Endodermal cell (in vitro differentiated cells): ENCODE measurements around the gene KLK7. TPM values are rescaled to one million over a fixed set of nuclear protein-coding genes. Genes with fewer than 3 reads are reported as not detected.

Experiments used
- DNase-seq: peaks from one replicate; pipeline ENCODE4 v3.0.0-alpha.2; 2017
- H3K27ac ChIP-seq: 2 replicates; pipeline ENCODE4 v1.5.1; 2013; ENCODE audit warnings: mild to moderate bottlenecking, low read depth, low read length, moderate library complexity
- H3K27me3 ChIP-seq: 2 replicates; pipeline ENCODE4 v1.6.1; 2013; ENCODE audit warnings: mild to moderate bottlenecking, low read length, moderate library complexity; ENCODE audit not compliant: insufficient read depth, control insufficient read depth, poor library complexity, severe bottlenecking
- H3K36me3 ChIP-seq: 2 replicates; pipeline ENCODE4 v1.7.0; 2013; ENCODE audit warnings: mild to moderate bottlenecking, low read length, moderate library complexity; ENCODE audit not compliant: control insufficient read depth, insufficient read depth
- H3K4me1 ChIP-seq: one replicate; pipeline ENCODE4 v1.7.0; 2013; ENCODE audit warnings: low read length; ENCODE audit not compliant: control insufficient read depth, insufficient read depth
- H3K4me3 ChIP-seq: 2 replicates; pipeline ENCODE4 v1.5.1; 2013; ENCODE audit warnings: mild to moderate bottlenecking, low read length, moderate library complexity
- H3K9ac ChIP-seq: 2 replicates; pipeline ENCODE4 v1.6.1; 2013; ENCODE audit warnings: mild to moderate bottlenecking, low read length, moderate library complexity; ENCODE audit not compliant: poor library complexity, severe bottlenecking; ENCODE audit errors: extremely low read depth
- H3K9me3 ChIP-seq: 2 replicates; pipeline ENCODE4 v1.6.1; 2013; ENCODE audit warnings: mild to moderate bottlenecking, low read length, moderate library complexity; ENCODE audit not compliant: control insufficient read depth
- H3K27ac Mint-ChIP-seq: 2 replicates; pipeline ENCODE4 v1.8.0; 2020; ENCODE audit warnings: mixed read lengths
- H3K27me3 Mint-ChIP-seq: 2 replicates; pipeline ENCODE4 v1.8.0; 2021; ENCODE audit warnings: mild to moderate bottlenecking, mixed read lengths; ENCODE audit not compliant: insufficient read depth
- H3K36me3 Mint-ChIP-seq: 2 replicates; pipeline ENCODE4 v1.8.0; 2020; ENCODE audit warnings: low read depth, mixed read lengths
- H3K4me1 Mint-ChIP-seq: 2 replicates; pipeline ENCODE4 v1.8.0; 2020; ENCODE audit warnings: mixed read lengths
- H3K4me3 Mint-ChIP-seq: 2 replicates; pipeline ENCODE4 v1.8.0; 2020; ENCODE audit warnings: mild to moderate bottlenecking, moderate library complexity, mixed read lengths
- H3K9me3 Mint-ChIP-seq: 2 replicates; pipeline ENCODE4 v1.8.0; 2020; ENCODE audit warnings: mild to moderate bottlenecking, mixed read lengths
- WGBS, 2 experiments: methylation state at CpG; one replicate each; pipeline versions ENCODE4 v1.1.5 to v1.1.7; 2013; ENCODE audit warnings: missing lambda C conversion rate in 2 of 2, mixed read lengths in 1 of 2; ENCODE audit not compliant: insufficient coverage in 1 of 2, insufficient read length in 1 of 2; 5-methylcytosine and 5-hydroxymethylcytosine counted together
- total RNA-seq, 2 donors: library from RNA; stranded (reverse); fragmentation: NEBNext Ultra II Directional in 1 of 2; extraction: Animal tissue kit (Norgen Biotek cat#: 25700) in 1 of 2; gene quantifications; 2 replicates in 1 of 2; 3 replicates in 1 of 2; pipeline ENCODE4 v1.2.1, GENCODE V29; 2021
- TF ChIP-seq, protein P1 (sequence below): fragments of 200-600 bp; sonication (generic); conservative IDR thresholded peaks from 2 replicates; pipeline ENCODE4 v1.5.0; 2021; ENCODE audit warnings: antibody characterized with exemption, mild to moderate bottlenecking

Gene KLK7
- total RNA-seq, 2 donors from 2014 or later, result not detected

DNA sequence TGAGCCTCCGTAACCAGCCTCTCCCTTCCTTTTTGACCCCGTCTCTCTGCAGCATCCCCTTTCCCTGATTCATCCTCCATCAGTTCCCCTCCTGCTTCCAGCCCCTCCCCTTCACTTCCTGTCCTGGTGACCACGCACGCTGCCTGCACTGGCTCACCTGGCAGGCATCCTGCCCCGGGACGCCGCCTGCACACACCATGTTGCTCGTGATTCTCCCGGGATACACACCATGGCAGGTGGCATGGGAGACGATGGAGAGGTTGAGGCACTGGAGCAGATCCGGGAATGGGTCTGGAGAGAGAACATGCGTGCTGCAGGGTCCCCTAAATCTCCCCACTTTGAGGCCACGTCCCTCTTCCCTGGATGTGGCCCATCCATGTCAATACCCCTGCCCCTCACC is 46.9 kb upstream of the KLK7 start:
- H3K4me1 ChIP-seq, result peaks cover 6% of the 10 kb centered on the region
- Mint-ChIP-seq H3K4me3 (no peak overlapping the region), H3K27ac (no peak overlapping the region), H3K9me3 (no peaks in the 10 kb centered on the region), H3K36me3 (no peaks in the 10 kb centered on the region), H3K27me3 (peaks cover 26% of the 10 kb centered on the region), H3K4me1 (peaks cover 19% of the 10 kb centered on the region)
- TF ChIP-seq, protein P1, sequence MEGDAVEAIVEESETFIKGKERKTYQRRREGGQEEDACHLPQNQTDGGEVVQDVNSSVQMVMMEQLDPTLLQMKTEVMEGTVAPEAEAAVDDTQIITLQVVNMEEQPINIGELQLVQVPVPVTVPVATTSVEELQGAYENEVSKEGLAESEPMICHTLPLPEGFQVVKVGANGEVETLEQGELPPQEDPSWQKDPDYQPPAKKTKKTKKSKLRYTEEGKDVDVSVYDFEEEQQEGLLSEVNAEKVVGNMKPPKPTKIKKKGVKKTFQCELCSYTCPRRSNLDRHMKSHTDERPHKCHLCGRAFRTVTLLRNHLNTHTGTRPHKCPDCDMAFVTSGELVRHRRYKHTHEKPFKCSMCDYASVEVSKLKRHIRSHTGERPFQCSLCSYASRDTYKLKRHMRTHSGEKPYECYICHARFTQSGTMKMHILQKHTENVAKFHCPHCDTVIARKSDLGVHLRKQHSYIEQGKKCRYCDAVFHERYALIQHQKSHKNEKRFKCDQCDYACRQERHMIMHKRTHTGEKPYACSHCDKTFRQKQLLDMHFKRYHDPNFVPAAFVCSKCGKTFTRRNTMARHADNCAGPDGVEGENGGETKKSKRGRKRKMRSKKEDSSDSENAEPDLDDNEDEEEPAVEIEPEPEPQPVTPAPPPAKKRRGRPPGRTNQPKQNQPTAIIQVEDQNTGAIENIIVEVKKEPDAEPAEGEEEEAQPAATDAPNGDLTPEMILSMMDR, result no peak
- DNase-seq, result no peak
- no peak overlapping the region for H3K27ac ChIP-seq
- no peaks in the 10 kb centered on the region for H3K9me3 ChIP-seq
- no peak overlapping the region for H3K4me3 ChIP-seq
- H3K36me3 ChIP-seq, result no peaks in the 10 kb centered on the region
- no peaks in the 10 kb centered on the region for H3K27me3 ChIP-seq
- 91 to 94% methylated on average over 7 to 13 of the region's 13 CpGs for WGBS, 2 experiments
- H3K9ac ChIP-seq, result no peak overlapping the region

DNA sequence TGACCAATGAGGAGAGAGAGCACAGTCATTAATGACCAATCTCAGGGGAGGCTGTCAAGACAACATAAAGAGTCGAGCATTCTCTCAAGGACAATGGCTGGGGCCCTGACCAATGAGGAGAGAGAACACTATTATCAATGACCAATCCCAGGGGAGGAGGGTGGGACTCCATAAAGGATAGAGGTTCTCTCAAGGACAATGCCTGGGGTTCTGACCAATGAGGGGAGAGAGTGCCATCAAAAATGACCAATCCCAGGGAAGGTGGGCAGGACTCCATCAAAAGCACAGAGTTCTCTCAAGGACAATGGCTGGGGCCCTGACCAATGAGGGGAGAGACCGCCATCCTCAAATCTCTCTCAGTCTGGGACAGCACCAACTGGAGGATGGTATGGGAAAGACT is 46.0 kb upstream of the KLK7 start:
- H3K27me3 Mint-ChIP-seq, result peaks cover 22% of the 10 kb centered on the region
- no peak overlapping the region for H3K27ac Mint-ChIP-seq
- H3K4me3 Mint-ChIP-seq, result no peak overlapping the region
- no peak overlapping the region for H3K27ac ChIP-seq
- no peaks in the 10 kb centered on the region for H3K36me3 ChIP-seq
- H3K4me1 ChIP-seq, result peaks cover 11% of the 10 kb centered on the region
- peak; percentile 66 for DNase-seq
- no peak overlapping the region for H3K9ac ChIP-seq
- TF ChIP-seq, protein P1, result no peak
- H3K4me3 ChIP-seq, result no peak overlapping the region
- H3K9me3 ChIP-seq, result no peaks in the 10 kb centered on the region
- no peaks in the 10 kb centered on the region for H3K9me3 Mint-ChIP-seq
- H3K36me3 Mint-ChIP-seq, result no peaks in the 10 kb centered on the region
- no peaks in the 10 kb centered on the region for H3K27me3 ChIP-seq
- H3K4me1 Mint-ChIP-seq, result peaks cover 23% of the 10 kb centered on the region
- WGBS, 2 experiments, result 83 to 100% methylated on average over 1 to 2 of the region's 2 CpGs

DNA sequence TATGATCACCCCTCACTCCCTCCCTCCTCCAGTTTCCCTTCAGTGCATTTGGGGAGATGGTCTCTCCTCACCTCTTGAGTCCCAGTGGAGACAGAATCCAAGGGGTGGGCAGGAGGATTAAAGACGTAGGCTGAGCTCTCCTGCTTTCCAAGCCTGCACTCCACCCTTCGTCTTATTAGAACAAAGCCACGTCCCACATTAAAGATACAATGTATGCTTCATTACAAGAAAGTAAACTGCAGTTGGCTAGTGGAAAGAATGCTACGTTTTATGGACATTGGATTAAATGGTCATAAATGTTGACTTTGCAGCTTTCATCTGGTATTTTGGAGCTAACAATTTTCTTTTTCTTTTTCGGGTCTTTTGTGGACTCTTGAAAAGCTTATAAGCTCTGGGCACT is 44.2 kb upstream of the KLK7 start:
- no peak overlapping the region for H3K27ac Mint-ChIP-seq
- peaks cover 11% of the 10 kb centered on the region for H3K4me1 ChIP-seq

More for the DNA sequence above, 44.2 kb upstream of the KLK7 start:
- Histone ChIP-seq H3K36me3 (no peaks in the 10 kb centered on the region), H3K27me3 (peaks cover 12% of the 10 kb centered on the region), H3K27ac (no peak overlapping the region), H3K4me3 (no peak overlapping the region), H3K9ac (no peak overlapping the region), H3K9me3 (no peaks in the 10 kb centered on the region)
- Mint-ChIP-seq H3K4me3 (no peak overlapping the region), H3K9me3 (no peaks in the 10 kb centered on the region), H3K27me3 (peaks cover 23% of the 10 kb centered on the region), H3K36me3 (no peaks in the 10 kb centered on the region), H3K4me1 (peaks cover 31% of the 10 kb centered on the region)
- TF ChIP-seq, protein P1, result no peak
- DNase-seq, result no peak
- WGBS, 2 experiments, result 90 to 100% methylated on average over 2 to 5 of the region's 5 CpGs
